ENCODE results near the gene TMEM114.

- no peak for TF ChIP-seq CTCF (optimal IDR thresholded peaks at IDR 0.05 in 1 of 3, IDR thresholded peaks at IDR 0.05 in 1 of 3, conservative IDR thresholded peaks at IDR 0.05 in 1 of 3; ENCODE audit: extremely low read depth in 1 of 3, insufficient read depth in 2 of 3, low read length in 3 of 3)
- TF ChIP-seq EZH2 (IDR thresholded peaks at IDR 0.05; ENCODE audit: low read length): no peak
Measured at GRCh38 chr16:8628981-8629725, 38.8 kb upstream of the TMEM114 start.

Data from keratinocyte (primary cell).